Stimulated activated CD8-positive, alpha-beta memory T cell treated with anti-CD3 and anti-CD28 coated beads, Interleukin-12 subunit alpha, Interleukin-12 subunit beta, amount 100 ng/mL, for 24 hours (primary cell): ENCODE data around the gene NFIB.

Experiments used
- DNase-seq: peaks from one replicate; pipeline ENCODE4 v3.0.0-alpha.2; 2020; ENCODE audit errors: extremely low read depth

NFIB gene

GRCh38 chr9:14313951-14314423 is at the start of gene NFIB:
TSS of gene NFIB (minus strand) at chr9:14314141. CDS start at chr9:14313511, 630 bp downstream.
- DNase-seq = no peak

GRCh38 chr9:14362175-14362574 is 48.2 kb upstream of the NFIB start:
- no peak for DNase-seq

- no peak for DNase-seq
Observed at GRCh38 chr9:14361074-14361473, 47.1 kb upstream of the NFIB start.

DNA sequence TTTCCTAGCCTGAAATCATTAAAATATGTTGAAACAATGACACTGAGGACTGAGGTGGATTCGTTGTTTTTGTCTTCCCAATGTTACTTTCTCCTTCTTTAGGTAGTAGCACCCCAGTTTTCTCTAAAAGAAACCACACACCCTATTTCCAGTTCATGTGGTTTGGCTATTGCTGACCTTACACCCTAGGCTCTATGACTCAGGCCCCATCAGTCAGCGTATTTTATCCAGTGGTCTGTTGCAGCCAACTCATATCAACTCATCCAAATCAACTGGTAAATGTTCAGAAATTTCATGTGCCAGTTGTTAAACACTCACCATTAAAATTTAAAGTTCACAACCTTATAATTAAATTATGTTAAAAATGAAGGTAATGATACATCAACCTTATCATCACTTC is 44.6 kb upstream of the NFIB start:
- no peak for DNase-seq

DNA sequence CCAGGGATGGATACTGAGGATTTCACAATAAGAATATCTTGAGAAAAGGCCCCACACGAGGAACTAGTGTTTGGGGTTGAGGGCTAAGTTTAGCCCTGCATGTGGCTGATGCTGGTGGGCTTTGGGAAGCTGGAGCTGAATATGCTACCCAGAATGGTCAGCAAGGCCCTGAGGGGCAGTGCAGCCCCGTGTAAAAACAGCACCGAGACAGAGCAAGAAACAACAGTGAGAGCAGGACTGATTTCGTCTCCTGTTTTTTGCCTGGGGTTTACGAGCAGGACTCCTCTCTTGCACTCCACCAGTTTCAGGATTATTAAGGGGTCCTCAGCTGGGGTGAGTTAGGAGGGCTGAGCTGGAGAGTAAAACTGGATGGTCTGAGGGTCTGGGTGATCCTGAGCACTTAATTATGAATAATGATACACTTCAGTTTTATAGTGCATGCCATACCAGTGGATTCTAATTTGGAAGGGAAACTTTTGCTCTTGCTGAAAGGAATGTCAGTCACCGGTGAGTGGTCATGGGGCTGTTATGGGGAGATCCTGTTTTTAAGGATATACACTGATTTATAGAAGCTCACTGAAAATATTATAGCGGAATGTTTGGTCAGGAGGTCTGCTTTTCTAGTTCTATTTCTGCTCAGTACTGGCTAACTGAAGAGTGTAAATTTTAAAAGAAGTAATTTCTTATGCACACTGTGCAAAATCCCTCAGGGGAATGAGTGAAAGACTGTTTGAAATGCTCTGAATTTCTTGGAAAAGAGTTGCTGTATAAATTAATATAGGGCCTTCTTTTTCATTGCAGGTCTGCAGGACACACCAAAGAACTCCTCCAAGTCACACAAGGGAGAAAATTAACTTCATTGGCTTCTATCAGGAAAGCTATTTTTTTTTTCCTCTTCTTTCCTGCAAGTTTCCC is 42.7 kb upstream of the NFIB start:
- DNase-seq = no peak

DNA sequence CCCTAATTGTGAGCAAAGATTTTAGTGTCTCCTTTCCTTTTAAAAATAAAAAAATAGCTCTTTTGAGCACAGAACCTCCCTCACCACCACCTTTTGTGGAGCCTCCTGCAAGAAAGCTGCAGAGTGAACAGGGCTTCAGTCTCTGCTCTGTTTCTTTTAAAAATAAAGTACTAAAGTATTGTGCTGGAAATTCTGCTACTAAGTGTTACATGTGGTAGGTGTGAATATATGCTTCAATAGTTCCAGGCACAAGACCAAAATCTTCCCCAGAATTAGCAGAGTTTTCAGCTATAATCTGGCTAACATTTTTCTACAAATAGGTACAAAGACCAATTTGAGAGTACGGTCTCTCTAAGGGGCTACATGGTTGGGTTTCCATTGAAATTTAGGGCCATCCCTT is 40.3 kb upstream of the NFIB start:
- no peak for DNase-seq

- peak; percentile 39 for DNase-seq
Observed at GRCh38 chr9:14353222-14354056, 39.5 kb upstream of the NFIB start.

DNA sequence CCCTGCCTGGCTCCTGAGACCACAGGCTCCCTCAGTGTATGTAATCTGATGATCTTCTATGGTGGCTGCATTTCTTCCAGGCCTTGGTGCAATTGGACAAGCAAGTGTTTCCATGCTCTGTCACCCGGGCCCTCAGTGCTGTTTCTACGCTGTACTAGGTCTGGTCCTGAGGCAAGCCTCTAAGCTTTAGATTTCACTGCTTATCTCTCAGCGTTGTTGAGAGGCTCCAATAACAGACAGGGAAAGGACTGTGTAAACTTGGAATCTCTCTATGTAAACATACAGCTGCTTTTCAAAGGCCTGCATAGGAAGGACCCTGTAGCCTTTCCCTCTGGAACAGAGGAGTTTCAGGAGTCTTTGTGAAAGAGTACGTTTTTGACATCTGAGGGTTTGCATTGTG is 38.6 kb upstream of the NFIB start:
- DNase-seq = no peak

DNA sequence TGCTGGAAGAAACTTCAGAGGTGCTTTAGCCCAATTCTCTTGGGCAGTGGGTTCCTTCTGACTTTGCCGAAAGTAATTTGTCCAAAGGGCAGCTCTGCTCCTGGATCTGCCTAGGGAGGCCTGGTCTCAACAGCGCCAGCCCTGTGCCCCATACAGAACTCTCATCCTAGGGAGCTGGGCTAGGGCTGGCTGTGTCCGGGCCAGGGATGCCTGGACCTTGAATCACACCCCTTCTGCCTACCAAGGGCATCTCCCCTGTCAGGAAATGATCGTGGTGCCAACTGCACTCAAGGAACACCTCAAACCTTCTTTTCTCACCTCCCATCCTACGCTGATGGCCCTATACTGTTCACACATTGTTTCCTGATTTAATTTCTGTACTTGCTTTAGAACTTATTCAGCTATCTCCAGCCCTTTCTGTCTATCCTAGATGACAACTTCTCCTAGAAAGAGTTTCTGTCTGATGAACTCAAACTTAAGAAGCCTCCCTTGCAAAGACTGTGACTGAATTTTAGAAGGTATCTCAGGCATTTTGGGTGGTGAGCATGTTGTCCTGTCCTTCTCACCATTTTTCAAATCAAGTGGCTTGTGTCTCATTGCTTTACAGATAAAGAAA is 37.4 kb upstream of the NFIB start:
- no peak for DNase-seq

- no peak for DNase-seq
Observed at GRCh38 chr9:14350754-14351153, 36.8 kb upstream of the NFIB start.

DNA sequence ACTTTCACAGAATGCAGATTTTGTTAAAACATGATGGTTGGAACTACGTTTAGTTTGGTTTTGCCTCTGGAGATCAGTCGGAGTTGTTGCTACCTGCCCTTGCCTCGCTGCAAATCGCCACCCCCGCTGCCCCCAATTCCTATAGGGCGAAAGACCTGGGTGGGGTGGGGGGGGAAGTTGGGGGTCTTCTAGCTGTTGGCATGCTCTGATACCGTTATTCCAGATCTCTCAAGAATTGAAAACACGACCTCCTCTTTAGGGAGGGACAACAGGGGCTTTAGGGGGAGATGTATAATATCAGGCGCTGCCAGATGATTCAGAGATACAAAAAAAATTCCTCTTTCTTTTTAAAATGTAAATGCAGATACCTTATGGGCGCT is 36.4 kb upstream of the NFIB start:
- DNase-seq = no peak

- no peak for DNase-seq
Observed at GRCh38 chr9:14349447-14350348, 35.8 kb upstream of the NFIB start.

DNA sequence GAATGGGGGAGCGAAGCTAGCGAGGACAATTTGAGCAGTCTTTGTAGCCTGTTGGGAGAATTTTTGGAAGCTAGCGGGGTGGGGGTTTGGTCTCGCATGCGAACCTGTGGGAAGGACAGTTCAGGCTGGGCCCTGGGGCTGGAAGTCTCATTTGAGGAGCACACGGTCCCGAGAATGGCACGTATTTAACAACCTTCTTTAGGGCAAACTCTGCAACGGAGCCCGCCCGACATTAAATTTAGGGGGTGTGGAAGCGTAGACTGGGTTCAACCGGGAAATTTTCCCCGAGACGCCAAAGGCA is 35.2 kb upstream of the NFIB start:
- DNase-seq = no peak

DNA sequence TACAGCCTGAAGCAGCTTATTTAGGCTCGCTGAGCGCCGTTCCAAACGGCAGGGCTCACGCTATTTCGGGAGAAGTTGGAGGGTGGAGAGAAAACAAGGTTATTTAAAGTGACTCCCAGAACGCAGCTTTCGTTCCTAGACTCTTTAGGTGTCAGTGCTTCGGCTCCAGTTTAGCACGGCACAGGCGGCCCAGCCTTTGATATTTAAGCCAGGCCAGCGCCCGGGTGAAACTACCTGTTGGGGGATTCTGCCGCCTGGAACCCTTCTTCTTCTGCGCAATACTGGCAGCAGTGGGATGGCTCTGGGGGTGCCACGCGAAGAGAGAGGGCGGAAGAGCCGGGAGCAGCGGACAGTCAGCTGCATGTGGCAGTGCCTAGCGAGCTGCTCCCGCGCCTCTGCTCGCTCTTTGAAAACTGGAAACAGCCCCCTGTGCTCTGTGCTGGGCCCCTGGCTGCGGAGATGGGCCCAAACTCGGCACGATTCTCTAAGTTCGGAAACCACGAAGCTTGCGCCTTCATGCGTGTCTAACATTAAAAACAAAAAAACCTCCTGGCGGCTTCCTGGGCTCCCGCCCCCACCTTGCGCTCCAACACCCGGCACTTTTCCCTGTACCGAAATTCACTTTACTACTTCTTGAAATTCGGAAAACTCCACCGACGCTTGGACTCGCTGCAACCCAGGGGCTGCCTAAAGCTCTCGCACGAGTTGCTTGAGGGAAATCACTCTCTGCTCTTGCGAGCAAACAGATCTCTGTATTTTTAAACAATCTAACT is 34.6 kb upstream of the NFIB start:
- no peak for DNase-seq

DNA sequence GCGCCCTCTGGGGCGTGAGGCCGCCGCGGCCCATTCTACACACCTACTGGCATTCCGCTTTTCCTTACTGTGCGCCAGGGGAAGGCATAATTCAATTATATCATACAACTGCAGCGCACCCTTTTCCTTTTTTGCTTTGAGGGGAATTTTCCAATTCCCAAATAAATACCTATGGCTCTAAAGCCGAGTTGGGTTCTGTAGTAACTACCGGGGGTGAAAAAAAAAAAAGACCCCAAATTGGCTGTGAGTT is 34.1 kb upstream of the NFIB start:
- no peak for DNase-seq

- DNase-seq = no peak
Observed at GRCh38 chr9:14347406-14348122, 33.6 kb upstream of the NFIB start.

DNA sequence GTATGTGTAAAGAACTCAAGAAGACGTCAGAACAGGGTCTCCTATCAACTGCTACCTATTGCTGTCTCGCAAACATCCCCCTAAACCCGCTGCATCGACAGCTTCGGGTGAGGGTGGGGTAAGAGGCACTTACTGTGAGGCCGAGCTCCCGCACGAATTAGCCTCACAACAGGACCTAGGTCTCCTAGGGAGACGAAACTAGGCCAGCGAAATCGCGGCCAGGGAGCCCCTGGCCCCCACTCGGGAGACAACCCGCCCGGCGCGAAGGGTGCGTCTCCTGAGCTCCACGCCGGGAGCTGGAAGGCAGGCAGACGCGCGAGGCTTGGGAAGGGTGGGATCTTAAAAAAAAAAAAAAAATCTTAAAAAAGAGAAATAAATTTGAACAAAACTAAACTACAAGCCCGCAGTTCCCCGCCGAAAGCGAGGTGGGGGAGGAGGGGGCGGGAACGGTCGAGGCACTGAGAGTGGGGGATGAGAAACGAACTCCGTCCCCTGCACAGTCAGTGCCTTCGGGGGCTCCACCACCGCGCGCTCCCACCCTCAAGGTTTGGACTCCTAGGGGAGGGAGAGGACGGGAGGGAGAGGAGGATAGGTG is 33.0 kb upstream of the NFIB start:
- no peak for DNase-seq

DNA sequence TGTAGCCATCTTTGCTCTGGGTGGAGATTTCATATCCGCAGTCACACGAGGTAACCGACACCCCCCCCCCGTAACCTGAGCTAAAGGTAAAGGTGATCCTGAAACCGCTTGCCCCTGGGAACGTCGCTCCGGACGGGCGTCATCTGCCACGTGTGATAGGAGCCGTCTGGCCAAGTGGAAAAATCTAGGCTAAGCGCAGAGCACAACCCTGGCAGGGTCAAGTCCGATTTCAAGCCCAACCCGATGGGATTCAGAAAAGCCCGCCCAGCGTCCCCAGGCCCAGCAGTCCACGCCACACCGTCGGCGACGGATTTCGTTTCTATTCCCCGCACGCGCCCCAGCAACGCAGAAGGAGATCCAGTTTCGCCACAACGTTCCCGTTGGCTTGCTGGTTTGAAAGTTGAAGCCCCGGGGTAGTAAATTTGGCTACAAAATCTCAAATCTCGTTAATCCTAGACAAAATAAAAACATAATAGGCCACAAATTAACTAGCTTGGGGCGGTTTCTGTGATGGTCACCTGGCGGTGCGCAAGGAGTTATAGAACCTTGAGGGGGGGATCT is 32.4 kb upstream of the NFIB start:
- DNase-seq = no peak

DNA sequence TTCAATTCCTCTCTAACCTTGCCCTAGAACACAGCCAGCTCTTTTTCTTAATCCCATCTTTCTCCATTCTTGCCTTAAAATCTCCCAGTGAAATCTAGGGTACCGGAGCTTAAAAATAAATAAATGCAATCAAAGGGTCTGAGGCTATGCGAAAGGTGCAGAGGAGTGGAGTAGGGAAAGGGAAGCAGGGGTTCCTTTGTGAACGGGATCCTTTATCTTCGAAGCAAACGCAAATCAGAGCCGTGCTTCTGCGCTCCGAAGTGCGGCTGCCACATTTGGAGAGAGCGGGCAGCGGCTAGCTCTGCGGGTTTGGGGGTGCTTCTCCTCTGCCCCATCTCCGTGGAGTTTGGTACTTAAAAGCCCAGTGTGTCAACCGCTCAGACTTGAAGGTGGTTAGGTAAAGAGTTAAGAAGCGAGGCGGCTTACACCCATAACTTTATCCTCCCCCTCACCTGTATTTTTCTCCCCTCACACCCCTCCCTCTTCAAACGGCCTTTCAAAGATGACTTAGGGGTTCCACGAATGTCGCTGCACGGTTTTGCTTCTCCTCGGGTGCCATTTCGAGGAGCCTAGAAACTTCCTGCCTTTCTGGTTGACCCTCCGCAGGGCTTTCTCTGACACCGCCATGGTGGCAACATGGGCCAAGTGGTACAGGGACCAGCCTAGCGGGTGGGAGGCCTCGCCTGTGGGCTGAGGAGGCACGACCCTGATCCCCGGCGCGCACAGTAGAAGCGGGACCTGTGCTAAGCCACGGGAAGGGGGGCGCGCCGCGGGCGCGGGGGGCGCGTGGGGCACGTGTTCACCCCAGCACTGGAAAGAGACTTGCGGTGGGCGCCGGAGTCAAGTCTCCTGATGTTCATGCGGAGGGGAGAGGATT is 31.7 kb upstream of the NFIB start:
- no peak for DNase-seq
